CD4-positive, alpha-beta T cell treated with Interleukin-6 for 4 hours (primary cell): Measurements from ENCODE around the gene CYP2W1.
"Not testable (repeated sequence)": the region's sequence is repeated elsewhere in the genome, so short reads cannot be mapped to it uniquely, and the experiment has no call there.

Experiments used
- DNase-seq: peaks from one replicate; pipeline ENCODE4 v3.0.0-alpha.2; 2020; ENCODE audit warnings: mixed read lengths

The CYP2W1 gene

GRCh38 chr7:999941-1000935 lies 17.3 kb downstream of the CYP2W1 start:
- no peak for DNase-seq

GRCh38 chr7:1001069-1001770 lies 18.2 kb downstream of the CYP2W1 start:
- not testable (repeated sequence) for DNase-seq

GRCh38 chr7:1002026-1002425 lies 19.0 kb downstream of the CYP2W1 start:
- not testable (repeated sequence) for DNase-seq

- not testable (repeated sequence) for DNase-seq
Observed at GRCh38 chr7:1002445-1002844, 19.5 kb downstream of the CYP2W1 start.

GRCh38 chr7:1004018-1004852 lies 21.3 kb downstream of the CYP2W1 start:
- no peak for DNase-seq

GRCh38 chr7:1005303-1005702 lies 22.3 kb downstream of the CYP2W1 start:
- DNase-seq, result no peak

GRCh38 chr7:1007901-1008300 lies 24.9 kb downstream of the CYP2W1 start:
- no peak for DNase-seq

GRCh38 chr7:1008733-1009363 lies 25.9 kb downstream of the CYP2W1 start:
- DNase-seq, result no peak

GRCh38 chr7:1009747-1010146 lies 26.8 kb downstream of the CYP2W1 start:
- no peak for DNase-seq

- DNase-seq, result no peak
Observed at GRCh38 chr7:1010226-1010625, 27.2 kb downstream of the CYP2W1 start.

- DNase-seq, result no peak
Observed at GRCh38 chr7:1011297-1012003, 28.5 kb downstream of the CYP2W1 start.

GRCh38 chr7:1012004-1012715 lies 29.2 kb downstream of the CYP2W1 start:
- DNase-seq, result no peak

- DNase-seq, result no peak
Observed at GRCh38 chr7:1012716-1013095, 29.7 kb downstream of the CYP2W1 start.

- no peak for DNase-seq
Observed at GRCh38 chr7:1013581-1013980, 30.6 kb downstream of the CYP2W1 start.

GRCh38 chr7:1014681-1015080 lies 31.7 kb downstream of the CYP2W1 start:
- no peak for DNase-seq

GRCh38 chr7:1015196-1016121 lies 32.5 kb downstream of the CYP2W1 start:
- DNase-seq, result no peak

- DNase-seq, result no peak
Observed at GRCh38 chr7:1016577-1017531, 33.9 kb downstream of the CYP2W1 start.

GRCh38 chr7:1017586-1018333 lies 34.8 kb downstream of the CYP2W1 start:
- no peak for DNase-seq
